ENCODE measurements around the gene CUZD1.

The CUZD1 gene

GRCh38 chr10:122855745-122856144 is 10.1 kb upstream of the CUZD1 start:
- DNase-seq (ENCODE audit: low spot score), result no peak

- DNase-seq (ENCODE audit: low spot score), result no peak
Observed at GRCh38 chr10:122854648-122855047, 9.0 kb upstream of the CUZD1 start.

- no peak for DNase-seq (ENCODE audit: low spot score)
Observed at GRCh38 chr10:122853665-122854313, 8.1 kb upstream of the CUZD1 start.

DNA sequence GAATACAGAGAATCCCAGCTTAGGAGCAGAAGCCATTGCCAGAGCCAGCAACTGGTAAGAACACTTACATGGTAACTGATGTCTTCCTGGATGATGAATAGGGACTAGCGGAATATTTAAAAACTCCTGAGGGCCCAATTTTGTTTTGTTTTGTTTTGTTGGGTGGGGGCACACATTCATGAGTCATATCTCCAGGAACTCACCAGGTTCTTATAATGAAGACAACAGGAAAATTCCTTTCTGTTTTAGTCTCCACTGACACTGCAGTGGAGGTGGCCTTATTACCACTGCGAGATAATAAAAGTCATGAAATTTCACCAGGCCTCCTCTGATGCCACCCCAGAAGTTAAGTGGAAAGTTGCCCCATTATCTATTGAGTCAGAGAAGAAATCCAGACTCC is 6.6 kb upstream of the CUZD1 start:
- DNase-seq (ENCODE audit: low spot score), result no peak

- no peak for DNase-seq (ENCODE audit: low spot score)
Observed at GRCh38 chr10:122850705-122851640, 5.3 kb upstream of the CUZD1 start.

- no peak for DNase-seq (ENCODE audit: low spot score)
Observed at GRCh38 chr10:122849900-122850605, 4.4 kb upstream of the CUZD1 start.

DNA sequence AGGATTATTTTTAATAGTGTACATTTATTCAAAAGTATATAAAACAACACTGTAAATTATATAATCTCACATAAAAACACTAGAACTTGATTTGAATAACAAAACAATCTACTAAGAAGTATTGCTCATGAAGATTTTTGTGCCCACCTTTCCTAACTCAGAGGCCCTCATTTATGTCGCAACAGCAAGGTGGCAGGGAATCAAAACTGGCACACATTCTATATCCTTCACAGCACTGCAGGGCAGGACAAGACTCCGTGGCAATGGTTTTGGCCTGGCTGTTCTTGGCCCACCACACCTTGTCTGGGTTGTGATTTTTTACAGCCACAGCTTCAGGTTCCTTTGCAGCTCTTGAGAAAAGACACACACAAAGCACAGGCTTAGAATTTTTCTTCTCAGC is 3.4 kb upstream of the CUZD1 start:
- DNase-seq (ENCODE audit: low spot score), result no peak

GRCh38 chr10:122847782-122848604 is 2.3 kb upstream of the CUZD1 start:
- no peak for DNase-seq (ENCODE audit: low spot score)

GRCh38 chr10:122844146-122844545 is 1.5 kb downstream of the CUZD1 start:
- no peak for DNase-seq (ENCODE audit: low spot score)

- DNase-seq (ENCODE audit: low spot score), result no peak
Observed at GRCh38 chr10:122841569-122841968, 4.1 kb downstream of the CUZD1 start.

DNA sequence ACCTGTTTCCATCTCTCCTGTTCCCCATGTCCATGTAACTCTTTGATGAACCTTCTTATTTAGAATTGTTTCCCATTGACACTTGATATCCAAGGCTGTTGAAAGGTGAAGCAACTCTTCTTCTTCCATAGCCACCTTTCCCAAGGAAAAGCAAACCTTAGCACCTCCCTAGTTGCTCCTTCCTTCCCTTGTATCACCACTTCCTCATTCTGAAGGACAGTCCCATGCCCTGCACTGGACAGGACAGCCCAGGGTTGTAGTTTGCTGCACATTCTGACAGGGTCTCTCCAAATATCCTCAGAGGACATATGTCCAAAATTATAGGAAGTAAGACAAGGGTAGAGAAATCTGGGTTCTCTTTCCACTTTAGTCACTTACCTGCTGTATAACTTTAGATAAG is 6.2 kb downstream of the CUZD1 start:
- no peak for DNase-seq (ENCODE audit: low spot score)

- no peak for DNase-seq (ENCODE audit: low spot score)
Observed at GRCh38 chr10:122838880-122839279, 6.8 kb downstream of the CUZD1 start.

DNA sequence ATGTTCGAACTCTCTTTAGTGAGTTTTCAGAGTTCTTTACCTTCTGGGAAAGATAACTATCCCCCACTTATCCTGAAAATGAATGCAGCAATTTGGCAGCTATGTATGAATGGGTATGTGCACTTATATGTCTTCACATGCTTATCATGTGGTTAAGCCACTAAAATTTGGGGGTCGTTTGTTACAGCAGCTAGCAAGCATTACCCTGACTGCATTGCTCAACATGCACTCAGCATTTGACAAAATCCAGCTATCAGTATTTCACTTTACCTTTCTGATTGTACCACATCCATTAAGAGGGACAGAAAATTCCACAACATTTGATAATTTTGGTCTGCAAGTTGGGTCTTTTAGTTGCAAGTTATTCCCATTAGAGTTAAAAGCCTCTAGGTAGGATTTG is 9.7 kb downstream of the CUZD1 start:
- no peak for DNase-seq (ENCODE audit: low spot score)

- no peak for DNase-seq (ENCODE audit: low spot score)
Observed at GRCh38 chr10:122830965-122831353, 14.7 kb downstream of the CUZD1 start.

- DNase-seq (ENCODE audit: low spot score), result no peak
Observed at GRCh38 chr10:122830273-122830964, 15.2 kb downstream of the CUZD1 start.

DNA sequence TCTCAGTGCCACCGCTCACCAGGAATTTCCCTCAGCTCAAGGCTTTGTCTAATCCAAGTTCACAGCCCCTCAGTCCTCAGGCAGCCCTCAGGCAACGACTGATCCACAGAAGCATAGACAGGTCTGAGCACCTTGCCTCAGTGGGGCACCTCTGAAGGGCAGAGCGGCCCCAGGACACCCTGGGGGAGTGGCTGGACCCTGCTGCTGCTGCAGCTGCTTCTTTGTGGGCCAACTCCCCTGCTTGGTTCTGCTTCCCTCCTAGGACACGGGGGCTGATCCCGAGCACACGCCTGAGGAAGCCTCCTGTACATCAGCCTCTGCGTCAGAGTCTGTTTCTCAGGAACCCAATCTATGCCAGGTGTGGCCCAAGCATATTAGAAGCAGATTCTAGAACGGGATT is 16.2 kb downstream of the CUZD1 start:
- no peak for DNase-seq (ENCODE audit: low spot score)

DNA sequence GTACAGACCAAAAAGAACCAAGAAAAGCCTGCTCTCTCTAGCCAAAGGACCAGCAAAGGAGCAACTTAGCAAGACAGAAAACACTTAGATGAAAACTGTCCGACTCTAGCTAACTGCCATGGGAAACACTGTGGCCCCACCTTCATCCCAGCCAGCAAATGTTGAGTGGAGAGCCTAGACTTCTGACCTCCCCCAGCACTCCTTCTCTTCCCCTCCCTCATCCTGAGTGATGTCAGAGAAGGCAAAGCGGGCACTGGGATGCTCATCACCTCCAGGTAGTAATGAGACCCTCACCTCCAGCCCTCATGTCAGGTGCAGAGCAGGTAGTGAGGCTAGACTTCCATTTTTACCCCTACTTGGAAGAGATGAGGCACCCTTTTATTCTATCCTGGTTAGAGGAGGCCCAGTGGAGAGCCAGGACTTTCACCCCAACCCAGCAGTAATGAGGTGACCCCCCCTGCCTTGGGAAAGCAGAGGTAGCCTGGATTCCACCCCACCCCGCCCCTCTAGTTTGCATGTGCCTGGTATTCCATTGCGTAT is 16.9 kb downstream of the CUZD1 start:
- no peak for DNase-seq (ENCODE audit: low spot score)

- no peak for DNase-seq (ENCODE audit: low spot score)
Observed at GRCh38 chr10:122827302-122827701, 18.4 kb downstream of the CUZD1 start.

DNA sequence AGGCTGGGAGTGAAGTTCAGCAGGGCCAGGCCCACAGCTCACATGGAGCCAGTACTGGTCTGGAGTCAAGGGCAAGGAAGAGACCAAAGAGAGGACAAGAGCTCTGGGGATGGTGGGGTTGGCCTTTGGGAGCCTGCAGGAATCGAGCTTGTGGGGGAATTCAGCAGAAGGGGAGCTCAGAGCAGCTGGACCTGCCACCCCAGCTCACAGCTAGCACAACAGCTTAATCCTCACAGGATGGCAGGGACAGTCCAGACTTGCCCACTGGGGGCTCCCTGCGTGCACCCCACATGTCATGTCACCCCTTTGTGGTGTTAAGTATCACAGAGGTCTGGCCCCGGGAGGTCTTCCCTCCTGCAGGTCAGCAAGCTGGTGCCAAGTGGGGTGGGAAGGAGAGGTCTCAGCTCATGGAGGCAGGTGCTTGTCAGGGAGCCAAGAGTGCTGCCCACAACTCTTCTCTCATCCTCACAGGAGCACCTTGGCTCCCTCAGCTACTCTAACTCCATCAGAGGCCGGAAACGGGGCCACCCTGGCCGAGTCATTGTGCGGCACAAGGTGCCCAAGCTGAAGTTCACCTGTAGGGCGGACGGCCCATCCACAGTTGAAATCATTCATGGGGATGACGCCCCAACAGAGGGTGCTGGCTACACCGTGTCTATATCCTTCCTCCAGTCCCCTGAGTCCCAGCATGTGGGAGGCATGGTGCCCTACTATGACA is 22.5 kb downstream of the CUZD1 start:
- DNase-seq (ENCODE audit: low spot score), result no peak

DNA sequence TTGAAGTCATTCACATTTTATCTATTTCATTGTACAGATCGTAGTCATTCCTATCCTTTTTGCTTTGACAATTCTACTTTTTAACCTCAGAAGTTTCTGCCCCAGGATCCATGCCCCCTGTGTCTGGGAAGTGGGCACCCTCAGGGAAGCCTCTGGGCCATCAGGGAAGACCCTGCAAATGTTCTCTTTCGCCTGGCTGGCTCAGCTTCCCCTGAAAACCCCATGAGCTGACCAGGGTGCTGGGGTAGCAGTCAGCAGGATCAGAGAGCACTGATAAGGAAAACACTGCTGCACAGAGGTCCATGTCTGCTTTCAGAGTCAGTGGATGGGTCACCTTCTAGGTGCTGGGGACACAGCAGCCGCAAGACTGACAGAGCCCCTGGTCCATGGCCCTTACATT is 23.8 kb downstream of the CUZD1 start:
- DNase-seq (ENCODE audit: low spot score), result no peak

All from D341Med (cell line).